SK-N-SH treated with all-trans-retinoic acid at 6 μM for 48 hours (cell line): ENCODE data around the gene IL15RA.

Source experiments
- ATAC-seq: fragments of 200-7000 bp; cut with Tn5 transposase; 3 replicates; pipeline ENCODE4 v1.9.1; 2020; ENCODE audit warnings: mild to moderate bottlenecking, moderate library complexity
- ARNTL ChIP-seq: fragments of 450-650 bp; formaldehyde crosslinking; IDR thresholded peaks from 2 replicates; pipeline ENCODE4 v1.5.0; 2020; ENCODE audit warnings: low read depth, mild to moderate bottlenecking, moderate library complexity, borderline replicate concordance
- BACH2 ChIP-seq: fragments of 250-450 bp; sonication (Bioruptor Pico); IDR thresholded peaks from 2 replicates; pipeline ENCODE4 v1.9.0; 2021; ENCODE audit warnings: mild to moderate bottlenecking, borderline replicate concordance
- CREB5 ChIP-seq: fragments of 250-450 bp; sonication (Bioruptor Pico); IDR thresholded peaks from 2 replicates; pipeline ENCODE4 v1.5.1; 2020; ENCODE audit warnings: low read depth, mild to moderate bottlenecking, moderate library complexity
- CSDC2 ChIP-seq: fragments of 250-450 bp; sonication (Bioruptor Pico); IDR thresholded peaks from 2 replicates; pipeline ENCODE4 v1.5.0; 2020; ENCODE audit warnings: mild to moderate bottlenecking, moderate library complexity
- ESRRG ChIP-seq: fragments of 250-450 bp; sonication (Bioruptor Pico); IDR thresholded peaks from 2 replicates; pipeline ENCODE4 v1.6.1; 2021; ENCODE audit warnings: mild to moderate bottlenecking
- GLIS3 ChIP-seq: fragments of 250-450 bp; sonication (Bioruptor Pico); IDR thresholded peaks from 2 replicates; pipeline ENCODE4 v1.5.0; 2020; ENCODE audit warnings: mild to moderate bottlenecking, moderate library complexity
- ISL1 ChIP-seq: fragments of 250-450 bp; sonication (Bioruptor Pico); IDR thresholded peaks from 2 replicates; pipeline ENCODE4 v2.1.2; 2022; ENCODE audit warnings: mild to moderate bottlenecking, moderate library complexity
- OSR1 ChIP-seq: fragments of 250-450 bp; sonication (Bioruptor Pico); IDR thresholded peaks from 2 replicates; pipeline ENCODE4 v1.8.0; 2022; ENCODE audit warnings: moderate library complexity, mild to moderate bottlenecking, inconsistent platforms
- POU6F1 ChIP-seq: fragments of 250-450 bp; sonication (Bioruptor Pico); IDR thresholded peaks from 2 replicates; pipeline ENCODE4 v1.8.0; 2021; ENCODE audit warnings: low read depth, mild to moderate bottlenecking, moderate library complexity, borderline replicate concordance
- PPARA ChIP-seq: fragments of 250-450 bp; sonication (Bioruptor Pico); IDR thresholded peaks from 2 replicates; pipeline ENCODE4 v1.5.0; 2020; ENCODE audit warnings: mild to moderate bottlenecking, borderline replicate concordance
- RARB ChIP-seq: fragments of 250-450 bp; sonication (Bioruptor Pico); IDR thresholded peaks from 2 replicates; pipeline ENCODE4 v1.8.0; 2021; ENCODE audit warnings: mild to moderate bottlenecking, moderate library complexity
- SNAI2 ChIP-seq: fragments of 250-450 bp; sonication (Bioruptor Pico); IDR thresholded peaks from 2 replicates; pipeline ENCODE4 v1.5.0; 2020; ENCODE audit warnings: mild to moderate bottlenecking, moderate library complexity
- TCF4 ChIP-seq: fragments of 250-450 bp; sonication (Bioruptor Pico); IDR thresholded peaks from 2 replicates; pipeline ENCODE4 v1.8.0; 2021; ENCODE audit warnings: mild to moderate bottlenecking, moderate library complexity, borderline replicate concordance
- TOX ChIP-seq: fragments of 250-450 bp; sonication (Bioruptor Pico); IDR thresholded peaks from 2 replicates; pipeline ENCODE4 v1.8.0; 2021; ENCODE audit warnings: mild to moderate bottlenecking, moderate library complexity, borderline replicate concordance
- TSHZ2 ChIP-seq: fragments of 250-450 bp; sonication (Bioruptor Pico); IDR thresholded peaks from 2 replicates; pipeline ENCODE4 v1.5.0; 2020; ENCODE audit warnings: mild to moderate bottlenecking, moderate library complexity
- ZC3H10 ChIP-seq: fragments of 250-450 bp; sonication (Bioruptor Pico); IDR thresholded peaks from 2 replicates; pipeline ENCODE4 v1.5.1; 2021; ENCODE audit warnings: mild to moderate bottlenecking, moderate library complexity
- ZFP3 ChIP-seq: fragments of 250-450 bp; sonication (Bioruptor Pico); IDR thresholded peaks from 2 replicates; pipeline ENCODE4 v1.5.0; 2020; ENCODE audit warnings: mild to moderate bottlenecking, moderate library complexity
- ZFP30 ChIP-seq: fragments of 450-650 bp; formaldehyde crosslinking; IDR thresholded peaks from 2 replicates; pipeline ENCODE4 v1.5.0; 2022; ENCODE audit warnings: mild to moderate bottlenecking, moderate library complexity
- ZNF565 ChIP-seq: fragments of 450-650 bp; formaldehyde crosslinking; conservative IDR thresholded peaks from 2 replicates; pipeline ENCODE4 v1.5.0; 2020; ENCODE audit warnings: low read depth, mild to moderate bottlenecking, moderate library complexity
- ZNF70 ChIP-seq: fragments of 450-650 bp; formaldehyde crosslinking; IDR thresholded peaks from 2 replicates; pipeline ENCODE4 v1.5.0; 2020; ENCODE audit warnings: mild to moderate bottlenecking, moderate library complexity
- ZNF8 ChIP-seq: fragments of 450-650 bp; formaldehyde crosslinking; IDR thresholded peaks from 2 replicates; pipeline ENCODE4 v1.5.0; 2020; ENCODE audit warnings: mild to moderate bottlenecking, moderate library complexity
- TF ChIP-seq, protein P1 (sequence below): fragments of 250-450 bp; sonication (Bioruptor Pico); IDR thresholded peaks from 2 replicates; pipeline ENCODE4 v1.5.1; 2021; ENCODE audit warnings: mild to moderate bottlenecking, moderate library complexity

Gene IL15RA

GRCh38 chr10:6010569-6010968 lies 33.2 kb upstream of the IL15RA start:
- no peak for ATAC-seq
- no peak for TF ChIP-seq CREB5
- no peak for TF ChIP-seq TSHZ2 (CRISPR knock-in tag)
- TF ChIP-seq ISL1 (CRISPR knock-in tag): no peak
- no peak for TF ChIP-seq ZNF8 (CRISPR knock-in tag)
- no peak for TF ChIP-seq ARNTL (CRISPR knock-in tag)
- no peak for TF ChIP-seq ESRRG (CRISPR knock-in tag)
- no peak for TF ChIP-seq ZNF565

GRCh38 chr10:6009961-6010360 lies 32.6 kb upstream of the IL15RA start:
- TF ChIP-seq TSHZ2 (CRISPR knock-in tag) (no peak), PPARA (CRISPR knock-in tag) (no peak), CSDC2 (CRISPR knock-in tag) (no peak), ZFP30 (CRISPR knock-in tag) (no peak), POU6F1 (CRISPR knock-in tag) (no peak), TCF4 (CRISPR knock-in tag) (no peak), SNAI2 (CRISPR knock-in tag) (no peak), ZNF70 (no peak), RARB (no peak), BACH2 (CRISPR knock-in tag) (no peak), ISL1 (CRISPR knock-in tag) (no peak), ZNF565 (no peak), OSR1 (CRISPR knock-in tag) (no peak), ZNF8 (CRISPR knock-in tag) (no peak), ARNTL (CRISPR knock-in tag) (no peak), ESRRG (CRISPR knock-in tag) (no peak), ZFP3 (no peak)
- TF ChIP-seq, protein P1, sequence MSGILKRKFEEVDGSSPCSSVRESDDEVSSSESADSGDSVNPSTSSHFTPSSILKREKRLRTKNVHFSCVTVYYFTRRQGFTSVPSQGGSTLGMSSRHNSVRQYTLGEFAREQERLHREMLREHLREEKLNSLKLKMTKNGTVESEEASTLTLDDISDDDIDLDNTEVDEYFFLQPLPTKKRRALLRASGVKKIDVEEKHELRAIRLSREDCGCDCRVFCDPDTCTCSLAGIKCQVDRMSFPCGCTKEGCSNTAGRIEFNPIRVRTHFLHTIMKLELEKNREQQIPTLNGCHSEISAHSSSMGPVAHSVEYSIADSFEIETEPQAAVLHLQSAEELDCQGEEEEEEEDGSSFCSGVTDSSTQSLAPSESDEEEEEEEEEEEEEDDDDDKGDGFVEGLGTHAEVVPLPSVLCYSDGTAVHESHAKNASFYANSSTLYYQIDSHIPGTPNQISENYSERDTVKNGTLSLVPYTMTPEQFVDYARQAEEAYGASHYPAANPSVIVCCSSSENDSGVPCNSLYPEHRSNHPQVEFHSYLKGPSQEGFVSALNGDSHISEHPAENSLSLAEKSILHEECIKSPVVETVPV (CRISPR knock-in tag): no peak
- ATAC-seq: no peak

- ATAC-seq: no peak
- TF ChIP-seq OSR1 (CRISPR knock-in tag) (no peak), ARNTL (CRISPR knock-in tag) (no peak), ZNF8 (CRISPR knock-in tag) (no peak), BACH2 (CRISPR knock-in tag) (no peak), CSDC2 (CRISPR knock-in tag) (no peak), ZNF565 (no peak), ESRRG (CRISPR knock-in tag) (no peak), TOX (CRISPR knock-in tag) (no peak), CREB5 (no peak), ZFP3 (no peak), ZC3H10 (CRISPR knock-in tag) (no peak), GLIS3 (CRISPR knock-in tag) (no peak), SNAI2 (CRISPR knock-in tag) (no peak), RARB (no peak), ISL1 (CRISPR knock-in tag) (no peak)
- TF ChIP-seq, all 23 proteins: peak for 0
These were observed 31.8 kb upstream of the IL15RA start for GRCh38 chr10:6009150-6009549.
